ENCODE results near the gene RAP1GAP. TPM values are rescaled to one million over a fixed set of nuclear protein-coding genes. Genes with fewer than 3 reads are reported as not detected.

Gene RAP1GAP
- total and polyA plus RNA-seq, 3 donors from 2014 or later, result 7.4 to 8.4 (median 8.0) TPM

DNA sequence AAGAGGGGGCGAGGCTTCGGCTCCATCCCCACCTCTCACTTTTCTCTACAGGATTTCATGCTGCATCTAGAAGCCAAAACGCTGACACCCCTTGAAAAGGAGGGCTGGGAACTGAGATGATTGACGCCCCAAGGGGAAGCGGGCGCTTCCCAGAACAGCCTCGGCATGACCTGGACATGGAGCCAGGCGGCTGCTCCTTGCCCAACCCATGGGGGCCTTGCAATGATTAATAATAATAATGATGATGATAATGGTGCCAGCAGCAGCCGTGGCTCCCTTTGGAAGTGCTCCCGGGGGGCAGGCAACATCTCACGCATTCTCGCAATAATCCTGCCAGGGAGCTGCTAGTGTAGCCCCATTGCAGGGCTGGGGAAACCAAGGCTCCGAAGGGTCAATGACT, 78.2 kb downstream of the RAP1GAP start:
- no peak for TF ChIP-seq POLR2A (IDR thresholded peaks at IDR 0.05)
- TF ChIP-seq, protein P1, sequence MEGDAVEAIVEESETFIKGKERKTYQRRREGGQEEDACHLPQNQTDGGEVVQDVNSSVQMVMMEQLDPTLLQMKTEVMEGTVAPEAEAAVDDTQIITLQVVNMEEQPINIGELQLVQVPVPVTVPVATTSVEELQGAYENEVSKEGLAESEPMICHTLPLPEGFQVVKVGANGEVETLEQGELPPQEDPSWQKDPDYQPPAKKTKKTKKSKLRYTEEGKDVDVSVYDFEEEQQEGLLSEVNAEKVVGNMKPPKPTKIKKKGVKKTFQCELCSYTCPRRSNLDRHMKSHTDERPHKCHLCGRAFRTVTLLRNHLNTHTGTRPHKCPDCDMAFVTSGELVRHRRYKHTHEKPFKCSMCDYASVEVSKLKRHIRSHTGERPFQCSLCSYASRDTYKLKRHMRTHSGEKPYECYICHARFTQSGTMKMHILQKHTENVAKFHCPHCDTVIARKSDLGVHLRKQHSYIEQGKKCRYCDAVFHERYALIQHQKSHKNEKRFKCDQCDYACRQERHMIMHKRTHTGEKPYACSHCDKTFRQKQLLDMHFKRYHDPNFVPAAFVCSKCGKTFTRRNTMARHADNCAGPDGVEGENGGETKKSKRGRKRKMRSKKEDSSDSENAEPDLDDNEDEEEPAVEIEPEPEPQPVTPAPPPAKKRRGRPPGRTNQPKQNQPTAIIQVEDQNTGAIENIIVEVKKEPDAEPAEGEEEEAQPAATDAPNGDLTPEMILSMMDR (IDR thresholded peaks at IDR 0.05), result no peak
- no peak overlapping the region for H3K4me3 ChIP-seq
- 73% methylated on average over 2 to 13 of the region's 13 CpGs for WGBS, 2 donors
- no peaks in the 10 kb centered on the region for H3K36me3 ChIP-seq (ENCODE audit: low read depth, missing control alignments)
- no peak for DNase-seq
- no peaks in the 10 kb centered on the region for H3K27me3 ChIP-seq
- H3K27ac ChIP-seq, result no peak overlapping the region
- peaks cover 9% of the 10 kb centered on the region for H3K4me1 ChIP-seq
- intact Hi-C loops (cut with DNase I; ENCODE audit: low total_unique reads), result no loop called here
- H3K9me3 ChIP-seq, result no peaks in the 10 kb centered on the region

DNA sequence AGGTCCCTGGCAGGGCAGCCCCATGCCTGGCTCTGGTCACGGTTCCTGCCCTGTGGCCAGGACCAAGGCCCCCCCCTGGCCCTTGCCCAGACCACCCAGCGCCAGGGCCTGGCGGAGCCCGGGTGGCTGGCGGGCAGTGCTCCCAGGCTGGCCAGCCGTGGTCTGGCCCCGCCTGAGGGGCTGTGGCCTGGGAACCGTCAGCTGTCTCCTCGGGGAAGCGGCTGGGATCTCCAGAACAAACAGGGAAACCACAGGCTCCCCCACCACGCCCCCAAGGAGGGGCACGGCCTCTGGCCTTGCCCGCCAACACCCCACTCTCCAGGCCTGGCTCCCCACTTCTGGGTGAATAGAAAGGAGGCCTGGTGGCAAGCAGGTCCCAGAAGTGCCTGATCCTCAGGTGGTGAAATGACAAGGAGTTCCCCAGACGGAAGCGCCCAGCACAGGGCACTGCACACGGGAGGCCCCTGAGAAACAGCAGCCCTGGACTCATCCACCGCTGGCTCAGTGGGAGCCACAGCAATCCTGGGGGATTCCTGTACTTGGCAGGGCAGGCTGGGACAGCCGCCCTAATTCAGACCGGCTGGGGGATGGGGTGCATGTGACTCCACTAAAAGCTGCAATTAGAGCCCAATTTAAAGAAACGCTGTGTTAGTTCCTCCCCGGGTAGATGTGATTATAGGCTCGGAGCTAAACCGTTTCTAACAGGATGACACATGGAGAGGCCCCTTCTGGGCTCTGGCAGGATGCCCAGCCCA, 78.9 kb downstream of the RAP1GAP start:
- intact Hi-C loops (cut with DNase I; ENCODE audit: low total_unique reads), result no loop called here
- no peaks in the 10 kb centered on the region for H3K36me3 ChIP-seq (ENCODE audit: low read depth, missing control alignments)
- no peaks in the 10 kb centered on the region for H3K27me3 ChIP-seq
- H3K4me1 ChIP-seq, result peaks cover 7% of the 10 kb centered on the region
- TF ChIP-seq POLR2A (IDR thresholded peaks at IDR 0.05), result no peak
- TF ChIP-seq, protein P1 (IDR thresholded peaks at IDR 0.05), result no peak
- no peak overlapping the region for H3K4me3 ChIP-seq
- no peak for DNase-seq
- no peak overlapping the region for H3K27ac ChIP-seq
- 45 to 66% methylated on average over 10 to 23 of the region's 23 CpGs for WGBS, 2 donors
- H3K9me3 ChIP-seq, result no peaks in the 10 kb centered on the region

DNA sequence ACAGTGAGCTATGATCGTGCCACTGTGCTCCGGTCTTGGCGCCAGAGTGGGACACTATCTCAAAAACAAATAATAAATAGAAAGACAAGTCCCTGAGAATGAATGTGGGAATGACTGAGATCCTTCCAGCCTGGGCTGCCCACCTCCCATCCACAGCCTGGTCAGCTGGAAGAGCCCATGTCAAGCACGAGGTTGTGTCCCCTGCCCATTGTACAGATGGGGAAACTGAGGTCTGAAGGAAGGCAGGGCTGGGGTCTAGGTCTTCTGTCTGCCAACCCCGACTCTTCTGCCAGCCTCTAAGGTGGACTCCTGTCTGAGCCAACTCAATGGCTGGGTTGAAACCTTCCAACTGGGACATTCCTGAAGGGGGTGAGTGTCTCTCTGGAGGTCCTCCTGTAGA, 79.5 kb downstream of the RAP1GAP start:
- Histone ChIP-seq H3K27ac (no peak overlapping the region), H3K4me1 (peaks cover 5% of the 10 kb centered on the region), H3K36me3 (ENCODE audit: low read depth, missing control alignments) (no peaks in the 10 kb centered on the region), H3K4me3 (no peak overlapping the region), H3K9me3 (no peaks in the 10 kb centered on the region), H3K27me3 (no peaks in the 10 kb centered on the region)
- DNase-seq, result no peak
- intact Hi-C loops (cut with DNase I; ENCODE audit: low total_unique reads), result no loop called here
- WGBS, 2 donors, result 77 to 85% methylated on average over 4 to 5 of the region's 5 CpGs
- TF ChIP-seq, protein P1 (IDR thresholded peaks at IDR 0.05), result no peak
- TF ChIP-seq POLR2A (IDR thresholded peaks at IDR 0.05), result no peak

DNA sequence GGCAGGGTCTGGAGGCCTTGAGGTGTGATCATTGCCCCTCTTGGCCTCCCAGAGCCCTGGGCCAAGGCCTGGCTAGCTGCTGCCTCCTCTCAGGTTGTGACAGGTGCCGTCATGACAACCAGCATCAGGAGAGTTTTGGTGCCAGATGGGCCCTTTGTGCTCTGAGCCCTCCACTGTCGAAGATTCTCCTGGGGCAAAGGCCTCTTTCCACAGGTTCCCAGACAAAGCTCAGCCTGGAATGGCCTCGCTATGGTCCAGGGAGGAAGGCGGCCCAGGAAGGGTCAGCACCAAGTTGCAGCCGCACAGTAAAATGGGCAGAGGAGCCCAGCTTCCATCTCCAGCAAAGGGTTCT, 81.6 kb downstream of the RAP1GAP start:
- Histone ChIP-seq H3K4me3 (no peak overlapping the region), H3K27ac (no peak overlapping the region), H3K36me3 (ENCODE audit: low read depth, missing control alignments) (no peaks in the 10 kb centered on the region), H3K4me1 (peaks cover 5% of the 10 kb centered on the region), H3K27me3 (no peaks in the 10 kb centered on the region), H3K9me3 (no peaks in the 10 kb centered on the region)
- DNase-seq, result no peak
- 100% methylated on average over 1 to 5 of the region's 5 CpGs for WGBS, 2 donors
- no peak for TF ChIP-seq POLR2A (IDR thresholded peaks at IDR 0.05)
- TF ChIP-seq, protein P1 (IDR thresholded peaks at IDR 0.05), result no peak
- intact Hi-C loops (cut with DNase I; ENCODE audit: low total_unique reads), result no loop called here
